Islet of Langerhans (tissue), 1 donor: ENCODE results near the gene GGT7.
"Not testable (repeated sequence)": the region's sequence is repeated elsewhere in the genome, so short reads cannot be mapped to it uniquely, and the experiment has no call there.

Experiments
- FAIRE-seq: peaks from one replicate; lab custom pipeline; 2011; peaks lifted over from hg19 to GRCh38; lab: Jason Lieb, UNC

The GGT7 gene

GRCh38 chr20:34883087-34883688 lies 10.5 kb upstream of the GGT7 start:
- no peak for FAIRE-seq

DNA sequence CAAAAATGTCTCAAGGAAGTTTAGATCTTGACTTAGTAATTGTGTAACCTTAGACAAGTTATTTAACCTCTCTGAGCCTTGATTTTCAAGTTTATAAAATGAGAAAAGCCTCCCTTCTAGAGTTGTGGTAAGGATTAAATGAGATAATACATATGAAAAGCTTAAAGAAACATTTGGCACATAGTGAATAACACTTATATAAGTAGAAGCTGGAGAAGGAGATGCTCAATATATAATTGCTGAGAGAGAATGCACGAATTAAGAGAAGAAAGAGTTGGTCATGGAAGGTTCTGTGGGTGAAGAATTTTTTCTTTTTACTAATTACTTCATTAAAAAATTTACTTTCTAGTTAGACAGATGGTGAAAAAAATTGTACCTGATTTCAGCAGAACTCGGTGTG lies 9.0 kb upstream of the GGT7 start:
- FAIRE-seq: no peak

- FAIRE-seq: not testable (repeated sequence)
Observed at GRCh38 chr20:34880971-34881370, 8.3 kb upstream of the GGT7 start.

GRCh38 chr20:34880215-34880850 lies 7.7 kb upstream of the GGT7 start:
- no peak for FAIRE-seq

GRCh38 chr20:34876406-34877282 lies 4.0 kb upstream of the GGT7 start, which contains the start of gene ACSS2:
ACSS2 (plus strand) TSS chr20:34876612; CDS start chr20:34876646, 34 bp downstream.
- no peak for FAIRE-seq

DNA sequence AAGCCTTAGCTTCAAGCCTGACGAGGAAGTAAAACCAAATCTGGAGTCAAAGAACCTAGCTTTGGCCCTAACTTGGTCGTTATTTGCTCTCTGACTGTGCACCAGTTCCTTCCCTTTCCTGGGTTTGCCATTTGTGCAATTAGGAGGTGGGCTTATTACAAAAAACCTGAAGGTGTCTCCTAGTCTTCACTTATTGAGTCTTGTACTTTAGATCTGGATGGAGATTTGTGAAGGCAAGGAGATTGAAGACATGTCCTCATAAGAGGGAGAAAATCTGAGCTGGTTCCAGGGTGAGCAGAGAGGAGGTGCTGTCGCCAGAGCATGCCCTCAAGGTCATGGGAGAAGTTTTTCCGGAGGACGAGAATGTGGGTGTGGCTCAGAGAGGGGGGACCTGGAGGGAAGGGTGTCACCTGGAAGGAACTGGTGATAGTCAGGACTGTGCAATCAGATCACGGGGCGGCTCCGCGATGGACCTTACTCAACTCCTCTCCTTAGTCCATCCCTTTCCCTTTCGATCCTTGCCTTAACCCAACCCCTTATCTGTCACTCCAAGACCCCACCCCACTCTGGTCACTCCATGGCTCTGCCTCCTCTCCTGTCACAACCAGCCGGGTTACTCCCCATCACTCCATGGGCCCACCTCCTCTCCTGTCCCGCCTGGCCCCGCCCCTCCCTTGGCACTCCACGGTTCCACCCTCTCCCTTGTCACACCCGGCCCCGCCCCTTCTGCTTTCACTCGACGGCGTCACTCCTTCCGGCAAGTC lies 3.2 kb upstream of the GGT7 start:
- FAIRE-seq: no peak

DNA sequence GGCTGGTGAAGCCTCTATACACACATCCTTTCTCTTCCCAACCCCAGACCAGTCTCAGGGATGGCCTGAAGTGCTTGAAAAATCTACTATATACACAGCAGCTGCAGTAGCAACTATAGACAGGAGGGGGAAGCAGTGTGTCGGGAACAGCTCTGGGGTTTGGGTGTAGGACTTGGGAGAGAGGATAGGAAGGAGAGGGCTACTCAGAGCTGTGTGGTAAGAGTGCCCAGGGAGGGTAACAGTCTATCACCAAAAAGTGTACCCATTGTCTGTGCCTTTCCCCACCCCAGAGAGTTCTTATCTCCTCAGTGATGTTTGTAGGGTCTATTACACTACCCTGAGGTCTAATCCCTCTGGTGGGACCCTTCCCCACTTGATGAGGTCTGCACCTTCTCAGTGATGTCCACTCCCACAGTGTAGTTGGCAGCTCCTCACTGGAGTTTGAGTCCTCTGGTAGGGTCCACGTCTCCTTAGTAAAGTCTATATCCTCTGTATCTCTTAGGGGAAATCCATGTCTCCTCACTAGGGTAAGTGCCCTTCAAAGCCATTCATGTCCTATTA lies 1.5 kb upstream of the GGT7 start:
- FAIRE-seq: no peak

- FAIRE-seq: no peak
Observed at GRCh38 chr20:34873583-34874093, 982 bp upstream of the GGT7 start.

GRCh38 chr20:34871966-34872621 lies 562 bp downstream of the GGT7 start:
- no peak for FAIRE-seq

GRCh38 chr20:34871320-34871926 lies 1.2 kb downstream of the GGT7 start:
- FAIRE-seq: no peak

GRCh38 chr20:34864216-34864615 lies 8.4 kb downstream of the GGT7 start:
- no peak for FAIRE-seq

DNA sequence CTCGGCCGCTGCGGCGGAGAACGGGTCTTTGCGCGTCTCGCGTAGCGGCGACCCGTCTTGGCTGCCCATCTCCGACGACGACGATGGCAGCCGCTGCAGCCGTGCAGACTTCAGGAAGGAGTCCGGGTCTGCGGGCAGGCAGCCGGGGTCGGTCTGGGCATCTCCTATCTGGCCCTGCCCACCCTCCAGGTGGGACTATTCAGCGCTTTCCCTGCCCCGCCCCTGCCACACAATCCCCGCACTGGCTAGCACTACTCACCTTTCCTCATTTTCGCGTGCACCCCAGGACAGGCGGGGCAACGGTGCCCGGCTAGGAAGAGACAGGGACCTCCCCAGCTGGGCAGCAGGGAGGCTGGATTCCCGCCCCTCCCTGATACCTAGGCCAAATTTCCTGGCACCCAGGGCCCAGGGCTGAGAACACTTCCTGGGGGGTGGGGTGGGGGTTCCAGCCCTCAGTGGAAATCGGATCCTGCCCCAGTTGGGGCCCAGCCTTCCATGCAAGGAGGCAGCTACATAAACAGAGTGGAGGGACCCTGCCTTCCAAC lies 9.2 kb downstream of the GGT7 start:
- FAIRE-seq: no peak

DNA sequence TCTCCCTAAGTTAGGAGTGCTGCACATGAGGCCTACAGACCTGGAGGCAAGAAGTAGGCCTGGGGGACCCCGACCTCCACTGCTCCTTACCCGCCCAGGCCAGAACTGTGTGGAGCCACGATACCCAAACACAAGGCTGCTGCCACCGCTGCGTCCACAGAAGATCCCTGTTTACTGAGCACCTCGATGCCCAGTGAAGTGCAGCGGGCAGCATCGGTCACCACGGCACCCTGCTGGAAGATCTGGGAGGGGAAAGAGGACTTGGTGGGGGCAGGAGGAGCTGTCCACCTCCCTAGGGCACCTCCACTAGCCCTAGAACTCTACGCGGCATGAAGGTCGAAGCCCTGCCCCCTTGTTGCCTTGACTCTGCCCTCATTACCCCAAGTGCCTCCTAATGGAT lies 9.9 kb downstream of the GGT7 start:
- no peak for FAIRE-seq

DNA sequence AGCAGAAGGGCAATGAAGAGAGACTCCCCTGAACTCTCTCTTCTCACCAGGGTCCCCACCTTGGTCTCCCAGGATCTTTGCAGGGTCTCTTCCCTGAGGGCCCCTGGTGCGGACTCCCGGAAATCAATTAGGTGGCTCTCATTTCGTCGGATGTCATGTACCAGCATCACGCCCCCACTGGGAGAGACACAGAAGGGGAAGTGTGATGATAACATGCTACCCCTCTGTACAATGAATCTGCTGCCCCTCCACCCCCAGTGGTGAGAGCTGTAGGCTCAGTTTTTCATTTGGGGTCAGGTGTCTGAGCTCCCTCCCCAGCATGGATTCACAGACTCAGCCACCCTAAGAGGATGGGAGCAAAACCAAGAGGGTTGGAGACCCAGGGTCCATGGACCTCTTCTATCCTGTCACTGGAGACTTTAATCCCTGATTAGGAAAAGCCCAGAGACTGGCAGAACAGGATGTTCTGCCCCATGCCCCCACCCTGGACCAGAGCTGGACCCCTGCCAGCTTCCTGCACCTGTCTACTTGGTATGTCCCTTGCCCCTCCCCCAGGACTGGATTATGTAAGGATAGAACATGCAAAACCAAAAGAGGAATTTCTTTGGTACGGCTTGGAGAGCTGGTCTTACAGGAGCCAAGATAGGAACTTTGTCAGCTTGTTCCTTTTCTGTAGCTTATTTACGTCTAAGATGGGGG lies 11.1 kb downstream of the GGT7 start:
- no peak for FAIRE-seq

GRCh38 chr20:34859826-34860545 lies 12.7 kb downstream of the GGT7 start:
- no peak for FAIRE-seq

- no peak for FAIRE-seq
Observed at GRCh38 chr20:34859367-34859766, 13.3 kb downstream of the GGT7 start.

DNA sequence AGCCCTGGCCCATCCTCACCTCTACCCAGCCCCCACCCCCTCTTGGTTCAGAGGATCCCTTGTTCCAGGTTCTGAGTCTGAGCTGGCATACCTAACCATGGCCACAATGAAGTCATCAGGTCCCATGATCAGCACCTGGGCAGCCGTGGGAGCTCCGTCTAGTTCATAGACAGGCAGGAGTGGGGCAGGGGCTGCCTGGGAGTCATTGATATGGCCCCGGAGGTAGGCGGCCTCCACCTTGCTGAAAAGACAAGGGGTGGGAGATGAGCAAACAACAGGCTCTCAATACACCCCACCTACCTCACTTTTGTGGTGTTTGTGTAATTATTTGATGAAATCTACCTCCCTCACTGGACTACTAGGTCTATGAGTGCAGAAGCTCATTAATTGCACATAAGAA lies 20.4 kb downstream of the GGT7 start:
- FAIRE-seq: no peak

DNA sequence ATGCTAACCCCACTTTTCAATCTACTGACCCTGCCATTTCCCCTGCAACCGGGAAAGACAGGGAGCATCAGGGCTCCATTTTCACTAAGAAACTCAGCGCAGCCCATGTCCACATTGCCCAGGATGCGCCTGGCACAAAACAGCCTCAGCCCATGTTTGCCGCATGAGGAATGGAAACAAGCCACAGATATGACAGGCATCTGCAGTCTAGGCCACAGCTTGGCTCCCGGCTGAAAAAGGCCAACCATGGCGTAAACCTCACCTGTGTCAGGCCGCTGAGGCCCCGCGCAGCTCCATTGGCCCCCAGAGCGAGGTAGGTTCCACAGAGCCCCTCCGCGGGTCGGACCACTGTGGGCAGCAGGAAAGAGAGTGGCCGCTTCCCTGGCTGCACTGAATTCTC lies 21.7 kb downstream of the GGT7 start:
- no peak for FAIRE-seq

GRCh38 chr20:34849778-34850177 lies 22.9 kb downstream of the GGT7 start:
- no peak for FAIRE-seq
